ENCODE measurements around the gene NEO1.

NEO1 gene

GRCh38 chr15:73335471-73335870 is 283.2 kb downstream of the NEO1 start:
- no peak for DNase-seq

- DNase-seq, result no peak
Observed at GRCh38 chr15:73336756-73337155, 284.5 kb downstream of the NEO1 start.

- no peak for DNase-seq
Observed at GRCh38 chr15:73337187-73337586, 284.9 kb downstream of the NEO1 start.

GRCh38 chr15:73338058-73338457 is 285.8 kb downstream of the NEO1 start:
- DNase-seq, result no peak

- no peak for DNase-seq
Observed at GRCh38 chr15:73338606-73339374, 286.5 kb downstream of the NEO1 start.

- no peak for DNase-seq
Observed at GRCh38 chr15:73340502-73341192, 288.4 kb downstream of the NEO1 start.

GRCh38 chr15:73341886-73342600 is 289.8 kb downstream of the NEO1 start:
- DNase-seq, result no peak

GRCh38 chr15:73344056-73344455 is 291.8 kb downstream of the NEO1 start:
- no peak for DNase-seq

- DNase-seq, result no peak
Observed at GRCh38 chr15:73345658-73346057, 293.4 kb downstream of the NEO1 start.

GRCh38 chr15:73346735-73347312 is 294.6 kb downstream of the NEO1 start:
- peak; percentile 40 for DNase-seq

- DNase-seq, result no peak
Observed at GRCh38 chr15:73349191-73349590, 296.9 kb downstream of the NEO1 start.

GRCh38 chr15:73352082-73352481 is 299.8 kb downstream of the NEO1 start:
- DNase-seq, result no peak

- DNase-seq, result no peak
Observed at GRCh38 chr15:73353734-73354133, 301.5 kb downstream of the NEO1 start.

- DNase-seq, result no peak
Observed at GRCh38 chr15:73354241-73354640, 302.0 kb downstream of the NEO1 start.

Data from CD4-positive, alpha-beta T cell treated with Interleukin-21 for 1 hour (primary cell).